A673 (cell line): ENCODE data around the gene N4BP2. TPM values are rescaled to one million over a fixed set of nuclear protein-coding genes. Genes with fewer than 3 reads are reported as not detected.

Source experiments
- BruUV-seq: library from RNA; stranded (reverse); fragments of 400-500 nt; replicated peaks from 2 replicates; lab custom pipeline; 2021; lab: Mats Ljungman, UMichigan
- CTCF ChIA-PET: fragments of 300-600 bp; sonication (Branson Sonifier 250); formaldehyde crosslinking; loops from one replicate; lab custom pipeline; 2022; ENCODE audit warnings: antibody characterized with exemption; lab: Charles Lee
- POLR2A ChIA-PET: fragments of 300-600 bp; sonication (Branson Sonifier 250); formaldehyde crosslinking; loops from one replicate; lab custom pipeline; 2022; ENCODE audit warnings: antibody characterized with exemption; ENCODE audit not compliant: low non-redundant PET; lab: Charles Lee
- DNase-seq: peaks from one replicate; pipeline ENCODE4 v3.0.0-alpha.2; 2015; ENCODE audit warnings: low spot score
- H3K27ac ChIP-seq: fragments of 200-600 bp; sonication (generic); 2 replicates; pipeline ENCODE4 v1.5.1; 2016; ENCODE audit warnings: mixed run types, low read depth, mild to moderate bottlenecking, mixed read lengths, antibody characterized with exemption, low read length; ENCODE audit not compliant: poor library complexity, severe bottlenecking
- H3K27me3 ChIP-seq: fragments of 200-600 bp; sonication (generic); replicated peaks from 2 replicates; pipeline ENCODE4 v1.6.1; 2017; ENCODE audit warnings: mixed run types, low read depth, mild to moderate bottlenecking, mixed read lengths, antibody characterized with exemption, low read length; ENCODE audit not compliant: insufficient read depth, poor library complexity
- H3K36me3 ChIP-seq: fragments of 200-600 bp; sonication (generic); 2 replicates; pipeline ENCODE4 v1.6.1; 2016; ENCODE audit warnings: mixed run types, mild to moderate bottlenecking, mixed read lengths, antibody characterized with exemption, low read length; ENCODE audit not compliant: insufficient read depth, poor library complexity, severe bottlenecking
- H3K4me1 ChIP-seq: fragments of 200-600 bp; sonication (generic); 2 replicates; pipeline ENCODE4 v1.6.1; 2017; ENCODE audit warnings: mixed run types, mild to moderate bottlenecking, mixed read lengths, antibody characterized with exemption, low read length; ENCODE audit not compliant: insufficient read depth, poor library complexity, severe bottlenecking
- H3K4me3 ChIP-seq: fragments of 200-600 bp; sonication (generic); 2 replicates; pipeline ENCODE4 v1.5.1; 2016; ENCODE audit warnings: low read depth, mixed run types, mild to moderate bottlenecking, mixed read lengths, low read length; ENCODE audit not compliant: poor library complexity, severe bottlenecking
- H3K9me3 ChIP-seq: fragments of 200-600 bp; sonication (generic); 2 replicates; pipeline ENCODE4 v1.6.1; 2016; ENCODE audit warnings: mixed run types, low read depth, mild to moderate bottlenecking, mixed read lengths, antibody characterized with exemption, low read length; ENCODE audit not compliant: poor library complexity, severe bottlenecking
- EZH2 ChIP-seq: fragments of 200-600 bp; sonication (generic); IDR thresholded peaks from 2 replicates; pipeline ENCODE4 v1.6.1; 2017; ENCODE audit warnings: borderline replicate concordance, low read depth, mild to moderate bottlenecking, mixed read lengths, antibody characterized with exemption, low read length; ENCODE audit not compliant: poor library complexity, severe bottlenecking
- intact Hi-C: fragments of 100-400 bp; cut with micrococcal nuclease; formaldehyde crosslinking; loops from one replicate; pipeline ENCODE4 v1.10.0; 2022; ENCODE audit not compliant: unreplicated experiment
- total RNA-seq: library from RNA; stranded (reverse); gene quantifications from 2 replicates; pipeline ENCODE4 v1.2.3, GENCODE V29; 2021
- TF ChIP-seq, protein P1 (sequence below): fragments of 300-800, 200-600 bp; sonication (generic); conservative IDR thresholded peaks from 2 replicates; pipeline ENCODE4 v1.5.1; 2017; ENCODE audit warnings: low read depth, mild to moderate bottlenecking, antibody characterized with exemption, low read length, moderate library complexity, mixed read lengths

The N4BP2 gene
- total RNA-seq, 1 experiment from 2014 or later = 21.3 TPM

DNA sequence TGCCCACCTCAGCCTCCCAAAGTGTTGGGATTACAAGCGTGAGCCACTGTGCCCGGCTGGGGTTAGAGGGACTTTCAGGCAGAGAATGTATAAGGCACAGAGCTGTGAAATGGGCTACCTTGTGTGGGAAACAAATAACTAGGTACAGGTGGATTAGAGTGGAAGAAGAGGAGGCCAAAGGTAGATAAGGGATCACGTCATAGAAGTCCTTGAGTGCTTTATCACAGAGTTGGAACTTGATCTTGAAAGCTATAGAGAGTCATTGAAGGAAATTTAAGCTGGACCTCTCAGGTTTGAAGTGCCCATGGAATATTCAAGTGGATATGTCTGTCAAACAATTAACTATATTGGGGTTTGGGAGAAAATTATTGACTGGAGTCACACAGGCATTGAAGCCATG lies 8.4 kb downstream of the N4BP2 start:
- BruUV-seq = no TSS peak
- POLR2A ChIA-PET = no interaction called here
- TF ChIP-seq EZH2 = no peak
- TF ChIP-seq, protein P1, sequence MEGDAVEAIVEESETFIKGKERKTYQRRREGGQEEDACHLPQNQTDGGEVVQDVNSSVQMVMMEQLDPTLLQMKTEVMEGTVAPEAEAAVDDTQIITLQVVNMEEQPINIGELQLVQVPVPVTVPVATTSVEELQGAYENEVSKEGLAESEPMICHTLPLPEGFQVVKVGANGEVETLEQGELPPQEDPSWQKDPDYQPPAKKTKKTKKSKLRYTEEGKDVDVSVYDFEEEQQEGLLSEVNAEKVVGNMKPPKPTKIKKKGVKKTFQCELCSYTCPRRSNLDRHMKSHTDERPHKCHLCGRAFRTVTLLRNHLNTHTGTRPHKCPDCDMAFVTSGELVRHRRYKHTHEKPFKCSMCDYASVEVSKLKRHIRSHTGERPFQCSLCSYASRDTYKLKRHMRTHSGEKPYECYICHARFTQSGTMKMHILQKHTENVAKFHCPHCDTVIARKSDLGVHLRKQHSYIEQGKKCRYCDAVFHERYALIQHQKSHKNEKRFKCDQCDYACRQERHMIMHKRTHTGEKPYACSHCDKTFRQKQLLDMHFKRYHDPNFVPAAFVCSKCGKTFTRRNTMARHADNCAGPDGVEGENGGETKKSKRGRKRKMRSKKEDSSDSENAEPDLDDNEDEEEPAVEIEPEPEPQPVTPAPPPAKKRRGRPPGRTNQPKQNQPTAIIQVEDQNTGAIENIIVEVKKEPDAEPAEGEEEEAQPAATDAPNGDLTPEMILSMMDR = no peak
- Histone ChIP-seq H3K4me3 (no peak overlapping the region), H3K27ac (no peak overlapping the region), H3K4me1 (no peaks in the 10 kb centered on the region), H3K9me3 (no peaks in the 10 kb centered on the region), H3K36me3 (peaks cover 4% of the 10 kb centered on the region), H3K27me3 (no peaks in the 10 kb centered on the region)
- CTCF ChIA-PET = no interaction called here
- no peak for DNase-seq
- intact Hi-C loops = no loop called here

DNA sequence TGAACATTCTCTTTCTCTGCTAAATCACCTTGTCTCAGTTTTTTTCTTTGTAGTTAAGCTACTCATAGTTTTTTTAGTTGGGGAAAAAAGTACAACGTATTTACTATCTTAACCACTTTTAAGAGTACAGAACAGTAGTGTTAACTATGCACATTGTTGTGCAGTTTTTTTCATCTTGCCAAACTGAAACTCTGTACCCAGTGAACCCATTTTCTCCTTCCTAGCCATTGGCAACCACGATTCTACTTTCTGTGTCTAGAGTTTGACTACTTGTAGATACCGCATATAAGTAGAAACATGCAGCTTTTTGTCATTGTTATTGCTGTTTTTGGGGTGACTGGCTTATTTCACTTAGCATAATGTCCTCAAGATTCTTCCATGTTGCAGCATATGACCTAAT lies 10.0 kb downstream of the N4BP2 start:
- Histone ChIP-seq H3K27me3 (no peaks in the 10 kb centered on the region), H3K27ac (no peak overlapping the region), H3K4me3 (no peak overlapping the region), H3K36me3 (peaks cover 4% of the 10 kb centered on the region), H3K9me3 (no peaks in the 10 kb centered on the region), H3K4me1 (no peaks in the 10 kb centered on the region)
- ChIA-PET CTCF (interaction anchor here (0.7 kb wide), 1 partner anchor 636 kb away, joined by 6 read pairs; no protein-coding TSS in a partner anchor), POLR2A (no interaction called here)
- TF ChIP-seq, protein P1 = no peak
- no peak for TF ChIP-seq EZH2
- intact Hi-C loops = no loop called here
- no TSS peak for BruUV-seq
- DNase-seq = no peak

DNA sequence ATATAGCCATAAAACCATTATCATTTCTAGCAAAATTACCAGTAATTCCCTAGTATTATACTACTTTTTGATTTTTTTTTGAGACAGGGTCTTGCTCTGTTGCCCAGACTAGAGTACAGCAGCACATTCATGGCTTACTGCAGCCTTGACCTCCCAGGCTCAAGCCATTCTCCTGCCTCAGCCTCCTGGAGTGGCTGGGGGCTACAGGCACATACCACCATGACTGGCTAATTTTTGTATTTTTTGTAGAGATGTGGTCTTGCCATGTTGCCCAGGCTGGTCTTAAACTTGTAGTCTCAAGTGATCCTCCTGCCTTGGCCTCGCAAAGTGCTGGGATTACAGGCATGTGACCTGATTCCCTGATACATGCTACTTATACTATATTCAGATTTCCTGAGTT lies 13.7 kb downstream of the N4BP2 start:
- Histone ChIP-seq H3K4me3 (no peak overlapping the region), H3K9me3 (no peaks in the 10 kb centered on the region), H3K27ac (no peak overlapping the region), H3K36me3 (no peaks in the 10 kb centered on the region), H3K27me3 (no peaks in the 10 kb centered on the region), H3K4me1 (no peaks in the 10 kb centered on the region)
- ChIA-PET POLR2A (no interaction called here), CTCF (no interaction called here)
- TF ChIP-seq, protein P1 = no peak
- no peak for TF ChIP-seq EZH2
- DNase-seq = no peak
- no TSS peak for BruUV-seq
- intact Hi-C loops = no loop called here
